HG02623 (cell line): ENCODE measurements around the gene USP12.
"Not testable (repeated sequence)": the region's sequence is repeated elsewhere in the genome, so short reads cannot be mapped to it uniquely, and the experiment has no call there.

Experiments used
- ATAC-seq: cut with Tn5 transposase; IDR thresholded peaks from one replicate; pipeline ENCODE4 v1.9.1; 2021; ENCODE audit warnings: moderate library complexity; ENCODE audit not compliant: unreplicated experiment

The USP12 gene

GRCh38 chr13:27124571-27124970 is 47.0 kb downstream of the USP12 start:
- ATAC-seq: no peak

DNA sequence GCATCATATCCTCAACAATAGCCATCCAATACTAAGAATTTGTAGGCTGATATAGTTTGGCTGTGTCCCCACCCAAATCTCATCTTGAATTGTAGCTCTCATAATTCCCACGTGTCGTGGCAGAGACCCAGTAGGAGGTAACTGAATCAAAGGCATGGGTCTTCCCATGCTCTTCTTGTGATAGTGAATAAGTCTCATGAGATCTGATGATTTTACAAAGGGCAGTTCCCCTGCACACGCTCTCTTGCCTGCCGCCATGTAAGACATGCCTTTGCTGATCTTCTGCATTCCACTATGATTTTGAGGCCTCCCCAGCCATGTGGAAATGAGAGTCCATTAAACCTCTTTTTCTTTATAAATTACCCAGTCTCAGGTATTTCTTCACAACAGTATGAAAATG is 48.2 kb downstream of the USP12 start:
- ATAC-seq: not testable (repeated sequence)

- ATAC-seq: no peak
Observed at GRCh38 chr13:27122036-27122435, 49.6 kb downstream of the USP12 start.

GRCh38 chr13:27120811-27121210 is 50.8 kb downstream of the USP12 start:
- ATAC-seq: no peak

GRCh38 chr13:27120011-27120410 is 51.6 kb downstream of the USP12 start:
- ATAC-seq: no peak

- no peak for ATAC-seq
Observed at GRCh38 chr13:27118428-27119054, 53.1 kb downstream of the USP12 start.

- ATAC-seq: no peak
Observed at GRCh38 chr13:27117952-27118351, 53.7 kb downstream of the USP12 start.

DNA sequence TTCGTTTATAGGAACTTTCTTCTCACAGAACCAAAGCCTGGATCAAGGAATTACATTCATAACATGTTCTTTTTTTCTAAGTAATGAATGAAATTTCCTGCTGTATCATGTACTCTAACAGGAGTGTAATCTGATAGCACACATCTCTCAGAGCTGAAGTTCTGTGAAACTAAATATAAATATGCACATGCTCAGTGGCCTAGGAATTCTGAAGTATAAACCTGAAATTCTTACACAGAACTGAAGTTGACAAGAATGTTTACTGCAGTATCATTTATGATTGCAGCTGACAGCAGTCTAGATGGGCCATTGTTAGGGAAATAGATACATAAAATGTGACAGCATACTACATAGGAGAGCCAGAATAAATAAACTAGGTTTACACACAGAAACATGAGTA is 54.5 kb downstream of the USP12 start:
- ATAC-seq: no peak

DNA sequence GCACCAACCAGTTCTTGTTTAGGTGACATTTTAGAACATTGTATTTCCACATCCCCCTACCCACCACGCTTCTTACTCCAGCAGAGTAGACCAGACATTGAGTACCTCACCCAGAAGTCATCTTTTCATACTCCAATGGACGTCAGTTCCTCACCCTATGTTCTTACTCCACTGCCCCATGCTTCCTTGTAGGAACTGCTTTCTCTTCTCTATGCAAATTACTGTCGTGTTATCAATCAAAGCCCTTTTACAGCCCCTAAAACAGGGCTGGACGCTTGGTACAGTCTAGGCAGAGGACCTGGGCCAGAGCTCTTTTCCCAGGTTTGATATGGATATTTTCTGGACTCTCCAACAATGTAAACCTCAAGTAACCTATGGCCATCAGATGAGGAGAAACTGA is 58.2 kb downstream of the USP12 start:
- no peak for ATAC-seq

- ATAC-seq: no peak
Observed at GRCh38 chr13:27112006-27112405, 59.6 kb downstream of the USP12 start.

DNA sequence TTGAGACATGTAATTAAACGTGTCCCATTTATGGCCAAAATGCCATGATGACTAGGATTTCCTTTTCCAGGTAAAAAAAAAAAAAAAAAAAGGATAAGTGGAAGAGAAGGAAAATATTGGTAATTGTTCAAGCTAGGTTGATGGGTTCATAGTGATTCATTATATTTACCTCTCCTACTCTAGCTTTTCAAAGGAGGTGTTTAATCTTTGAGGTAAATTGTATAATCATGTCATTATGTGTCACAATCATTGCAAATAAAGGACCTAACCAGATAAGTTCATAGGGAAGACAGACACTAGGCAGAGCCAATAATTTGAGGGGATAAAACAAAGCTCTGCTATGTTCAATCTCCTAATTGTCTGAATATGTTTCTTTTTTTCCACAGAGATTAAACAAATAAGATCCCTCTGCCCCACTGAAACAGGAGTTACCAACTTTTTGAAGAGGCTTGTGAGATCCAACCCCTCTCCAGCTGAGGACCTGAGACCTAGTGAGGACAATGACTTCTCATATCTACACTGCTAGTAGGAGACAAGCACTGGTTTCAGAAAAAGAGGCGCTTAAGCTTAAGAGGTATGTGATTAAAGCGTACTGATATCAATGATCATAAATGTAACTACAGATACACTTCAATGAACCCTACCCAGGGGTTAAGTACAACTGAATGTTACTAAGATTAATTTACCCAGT is 61.4 kb downstream of the USP12 start:
- ATAC-seq: no peak

- ATAC-seq: no peak
Observed at GRCh38 chr13:27106144-27106543, 65.5 kb downstream of the USP12 start.

DNA sequence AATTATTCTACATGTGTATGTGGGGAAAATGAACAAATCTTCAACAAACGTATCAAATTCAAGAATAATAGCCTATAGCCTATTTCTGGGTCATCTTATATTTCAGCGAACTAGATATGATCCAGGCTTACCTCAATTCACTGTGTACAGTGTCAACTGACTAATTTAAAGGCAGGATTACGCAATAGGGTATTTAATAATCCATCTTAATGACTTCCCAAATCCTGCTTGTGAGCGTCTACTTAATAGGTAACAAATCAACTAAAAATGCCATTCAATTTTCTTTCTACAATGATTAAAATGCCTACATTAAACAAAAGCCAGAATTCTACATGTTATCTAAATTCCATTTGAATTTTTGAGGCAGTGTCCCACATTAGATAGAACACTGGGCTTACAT is 67.0 kb downstream of the USP12 start:
- no peak for ATAC-seq

- ATAC-seq: no peak
Observed at GRCh38 chr13:27101847-27102246, 69.8 kb downstream of the USP12 start.

DNA sequence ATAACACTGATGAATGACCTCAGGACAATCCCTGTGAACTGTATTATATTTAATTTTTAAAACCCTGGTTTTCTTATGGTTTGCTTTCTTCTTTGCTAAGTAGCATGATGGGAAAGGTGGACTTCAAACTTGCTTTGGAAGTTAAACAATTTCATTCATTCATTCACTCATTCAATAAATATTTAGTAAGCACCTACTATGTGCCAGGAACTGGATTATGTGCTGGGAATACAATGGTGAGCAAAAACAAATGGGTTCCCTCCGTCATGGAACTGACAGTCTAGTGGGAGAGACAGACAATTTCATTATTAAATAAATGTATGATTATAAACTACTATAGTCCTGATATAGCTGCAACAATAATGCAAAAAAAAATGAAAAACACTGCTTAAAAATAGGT is 70.3 kb downstream of the USP12 start:
- ATAC-seq: no peak

DNA sequence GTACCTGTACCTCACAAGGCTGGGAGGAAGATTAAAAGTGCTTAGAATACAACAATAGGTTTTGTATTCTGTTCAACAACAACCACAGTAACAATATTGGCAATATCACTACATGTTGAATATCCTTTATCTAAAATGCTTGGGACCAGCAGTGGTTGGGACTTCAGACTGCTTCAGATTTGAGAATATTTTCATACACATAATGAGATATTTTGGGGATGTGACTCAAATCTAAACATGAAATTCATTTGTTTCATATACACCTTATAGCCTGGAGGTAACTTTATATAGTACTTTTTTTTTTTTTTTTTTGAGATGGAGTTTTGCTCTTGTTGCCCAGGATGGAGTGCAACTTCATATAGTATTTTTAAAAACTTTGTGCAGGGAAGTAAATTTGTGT is 73.9 kb downstream of the USP12 start:
- ATAC-seq: no peak

DNA sequence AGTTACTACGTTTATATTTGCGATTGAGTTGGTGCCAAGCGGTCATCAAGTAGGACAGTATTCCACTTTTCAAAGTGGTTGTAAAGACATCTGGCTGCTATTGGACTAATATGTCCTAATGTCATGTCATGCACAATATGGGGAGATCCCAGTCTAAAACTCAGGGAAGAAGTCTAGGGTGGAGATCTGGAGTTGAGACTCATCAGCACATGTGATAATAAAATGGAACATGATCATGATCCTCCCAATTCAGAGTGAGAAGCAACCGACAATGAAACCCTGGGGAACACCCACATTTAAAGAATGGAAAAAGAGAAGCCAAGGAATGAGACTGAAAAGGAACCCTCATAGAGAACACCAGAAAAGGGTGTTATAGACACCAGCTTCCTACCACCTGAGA is 80.2 kb downstream of the USP12 start:
- ATAC-seq: no peak

- ATAC-seq: no peak
Observed at GRCh38 chr13:27088619-27089018, 83.0 kb downstream of the USP12 start.

- no peak for ATAC-seq
Observed at GRCh38 chr13:27086599-27087265, 84.9 kb downstream of the USP12 start.

- no peak for ATAC-seq
Observed at GRCh38 chr13:27083183-27083582, 88.4 kb downstream of the USP12 start.

GRCh38 chr13:27081893-27082679 is 89.5 kb downstream of the USP12 start:
- no peak for ATAC-seq
